CD14-positive monocyte (primary cell): ENCODE results near the gene DOC2A. TPM values are rescaled to one million over a fixed set of nuclear protein-coding genes. Genes with fewer than 3 reads are reported as not detected.

Experiments used
- DNase-seq, 3 donors: peaks; one replicate each; pipeline ENCODE4 v3.0.0-alpha.2; 2011 to 2022
- H2AFZ ChIP-seq: 2 replicates; pipeline ENCODE4 v1.6.0; 2012; ENCODE audit warnings: mild to moderate bottlenecking, low read depth, low read length, inconsistent platforms; ENCODE audit not compliant: insufficient read depth, poor library complexity, severe bottlenecking
- H3K27ac ChIP-seq, 2 donors: 1 replicate in 1 of 2; 2 replicates in 1 of 2; pipeline ENCODE4 v1.5.1; 2012 to 2013; ENCODE audit warnings: low read length in 2 of 2, control low read depth in 1 of 2, inconsistent platforms in 1 of 2, low read depth in 1 of 2, mild to moderate bottlenecking in 1 of 2
- H3K27me3 ChIP-seq, 2 donors: one replicate each; pipeline versions ENCODE4 v1.6.0 to v1.6.1; 2011 to 2013; ENCODE audit warnings: low read length in 2 of 2; ENCODE audit not compliant: control insufficient read depth in 2 of 2, insufficient read depth in 2 of 2
- H3K36me3 ChIP-seq, 2 donors: replicated peaks in 1 of 2; 1 replicate in 1 of 2; 2 replicates in 1 of 2; pipeline versions ENCODE4 v1.5.1 to v1.6.1; 2012 to 2013; ENCODE audit warnings: low read length in 2 of 2, control low read depth in 1 of 2, inconsistent platforms in 1 of 2, mild to moderate bottlenecking in 1 of 2; ENCODE audit not compliant: insufficient read depth in 2 of 2, control insufficient read depth in 1 of 2
- H3K4me1 ChIP-seq, 2 donors: 1 replicate in 1 of 2; 2 replicates in 1 of 2; pipeline versions ENCODE4 v1.5.1 to v1.6.1; 2012 to 2013; ENCODE audit warnings: low read length in 2 of 2, control low read depth in 1 of 2, inconsistent platforms in 1 of 2, mild to moderate bottlenecking in 1 of 2, moderate library complexity in 1 of 2; ENCODE audit not compliant: insufficient read depth in 2 of 2, control insufficient read depth in 1 of 2
- H3K4me2 ChIP-seq: replicated peaks from 2 replicates; pipeline ENCODE3; 2012; ENCODE audit warnings: low read length, moderate library complexity, mild to moderate bottlenecking; ENCODE audit not compliant: poor library complexity, severe bottlenecking; ENCODE audit errors: extremely low read depth
- H3K4me3 ChIP-seq, 3 experiments: fragments of 200-600 bp in 1 of 3; sonication (generic) in 1 of 3; replicated peaks in 1 of 3; 1 replicate in 2 of 3; 2 replicates in 1 of 3; pipeline ENCODE4 v1.5.1; 2011 to 2013; ENCODE audit warnings: low read length in 3 of 3, mild to moderate bottlenecking in 3 of 3, control low read depth in 2 of 3, low read depth in 2 of 3, inconsistent platforms in 1 of 3, moderate library complexity in 1 of 3
- H3K79me2 ChIP-seq: 2 replicates; pipeline ENCODE4 v1.6.0; 2012; ENCODE audit warnings: mild to moderate bottlenecking, control low read depth, inconsistent platforms, low read length, moderate library complexity; ENCODE audit not compliant: insufficient read depth
- H3K9ac ChIP-seq: 2 replicates; pipeline ENCODE4 v1.6.0; 2017; ENCODE audit warnings: low read length, mild to moderate bottlenecking; ENCODE audit not compliant: insufficient read depth, poor library complexity, severe bottlenecking
- H3K9me3 ChIP-seq, 2 donors: replicated peaks in 1 of 2; 1 replicate in 1 of 2; 2 replicates in 1 of 2; pipeline versions ENCODE4 v1.5.1 to v1.6.1; 2012 to 2013; ENCODE audit warnings: low read length in 2 of 2, control low read depth in 1 of 2; ENCODE audit not compliant: control insufficient read depth in 1 of 2, insufficient read depth in 1 of 2
- H4K20me1 ChIP-seq: 2 replicates; pipeline ENCODE4 v1.6.0; 2012; ENCODE audit warnings: mild to moderate bottlenecking, low read length, control low read depth, moderate library complexity; ENCODE audit not compliant: insufficient read depth
- H3K27ac Mint-ChIP-seq, 7 donors: one replicate each; pipeline ENCODE4 v1.8.0; 2020; ENCODE audit warnings: mild to moderate bottlenecking in 7 of 7, mixed read lengths in 7 of 7, moderate library complexity in 6 of 7, inconsistent platforms in 2 of 7
- H3K27me3 Mint-ChIP-seq, 3 donors: one replicate each; pipeline ENCODE4 v1.8.0; 2021 to 2022; ENCODE audit warnings: low read depth in 3 of 3, mild to moderate bottlenecking in 3 of 3, mixed read lengths in 3 of 3, moderate library complexity in 3 of 3, inconsistent platforms in 1 of 3
- H3K36me3 Mint-ChIP-seq, 2 donors: one replicate each; pipeline ENCODE4 v1.8.0; 2020; ENCODE audit warnings: mixed read lengths in 2 of 2, inconsistent platforms in 1 of 2, mild to moderate bottlenecking in 1 of 2
- H3K4me1 Mint-ChIP-seq: one replicate; pipeline ENCODE4 v1.8.0; 2020; ENCODE audit warnings: mild to moderate bottlenecking, mixed read lengths
- H3K4me3 Mint-ChIP-seq, 2 donors: one replicate each; pipeline ENCODE4 v1.8.0; 2020; ENCODE audit warnings: mild to moderate bottlenecking in 2 of 2, mixed read lengths in 2 of 2, moderate library complexity in 1 of 2
- H3K9me3 Mint-ChIP-seq, 7 donors: one replicate each; pipeline ENCODE4 v1.8.0; 2020 to 2022; ENCODE audit warnings: mixed read lengths in 7 of 7, mild to moderate bottlenecking in 6 of 7, moderate library complexity in 6 of 7, inconsistent platforms in 2 of 7
- WGBS: methylation state at CpG from one replicate; pipeline ENCODE4 v1.1.5; 2013; ENCODE audit warnings: missing lambda C conversion rate; ENCODE audit not compliant: insufficient coverage; 5-methylcytosine and 5-hydroxymethylcytosine counted together
- intact Hi-C, 2 donors: fragments of 100-400 bp; cut with micrococcal nuclease; formaldehyde crosslinking; loops; one replicate each; pipeline versions ENCODE4 v1.15.0 to v1.15.1; 2023
- polyA plus RNA-seq, 3 donors: library from polyadenylated mRNA; depleted of rRNA in 1 of 3; unstranded in 2 of 3; stranded (reverse) in 1 of 3; fragments of 300-500 nt in 2 of 3; fragments of >200 nt in 1 of 3; fragmentation: Illumina TruSeq in 2 of 3; gene quantifications; 1 replicate in 2 of 3; 2 replicates in 1 of 3; pipeline ENCODE4 v1.2.3, GENCODE V29; 2012 to 2021
- TF ChIP-seq, protein P1 (sequence below): fragments of 200-600 bp; IDR thresholded peaks from one replicate; pipeline ENCODE4 v1.8.0; 2022; ENCODE audit warnings: antibody characterized with exemption, mild to moderate bottlenecking

DOC2A gene
- polyA plus RNA-seq, 3 donors: 0.23 to 3.7 (median 0.66) TPM

DNA sequence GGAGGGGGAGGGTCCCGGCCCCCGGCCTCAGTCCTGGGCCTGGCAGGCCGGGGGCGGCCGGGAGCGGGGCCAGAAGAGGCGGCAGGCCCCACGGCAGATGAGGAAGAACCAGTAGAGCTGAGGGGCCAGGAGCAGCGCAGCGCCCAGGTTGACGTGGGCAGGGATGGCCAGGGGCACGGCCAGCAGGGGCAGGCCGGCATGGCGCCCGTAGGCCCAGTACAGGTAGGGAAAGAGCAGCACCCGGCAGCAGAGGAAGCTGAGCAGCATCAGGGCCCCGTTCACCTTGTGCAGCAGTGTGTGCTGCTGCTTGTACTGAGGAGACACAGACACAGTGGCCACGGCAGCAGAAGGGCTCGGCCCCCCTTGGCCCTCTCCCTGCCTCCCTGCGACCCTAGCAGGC, 14.3 kb upstream of the DOC2A start:
- no peak overlapping the region for H3K4me3 Mint-ChIP-seq
- no peak overlapping the region for H3K27ac Mint-ChIP-seq
- Histone ChIP-seq H3K9ac (no peak overlapping the region), H2AFZ (no peak overlapping the region), H3K36me3 (no peaks in the 10 kb centered on the region), H3K4me3 (no peak overlapping the region), H3K4me2 (no peak overlapping the region), H3K9me3 (no peaks in the 10 kb centered on the region), H3K4me1 (peaks cover 11 to 15% of the 10 kb centered on the region in 2 donors), H3K27ac (no peak overlapping the region), H3K27me3 (peaks cover 14 to 34% of the 10 kb centered on the region in 2 donors), H3K79me2 (no peaks in the 10 kb centered on the region), H4K20me1 (no peaks in the 10 kb centered on the region)
- peaks cover 34 to 47% (median 41%) of the 10 kb centered on the region in 3 donors for H3K27me3 Mint-ChIP-seq
- TF ChIP-seq, protein P1, sequence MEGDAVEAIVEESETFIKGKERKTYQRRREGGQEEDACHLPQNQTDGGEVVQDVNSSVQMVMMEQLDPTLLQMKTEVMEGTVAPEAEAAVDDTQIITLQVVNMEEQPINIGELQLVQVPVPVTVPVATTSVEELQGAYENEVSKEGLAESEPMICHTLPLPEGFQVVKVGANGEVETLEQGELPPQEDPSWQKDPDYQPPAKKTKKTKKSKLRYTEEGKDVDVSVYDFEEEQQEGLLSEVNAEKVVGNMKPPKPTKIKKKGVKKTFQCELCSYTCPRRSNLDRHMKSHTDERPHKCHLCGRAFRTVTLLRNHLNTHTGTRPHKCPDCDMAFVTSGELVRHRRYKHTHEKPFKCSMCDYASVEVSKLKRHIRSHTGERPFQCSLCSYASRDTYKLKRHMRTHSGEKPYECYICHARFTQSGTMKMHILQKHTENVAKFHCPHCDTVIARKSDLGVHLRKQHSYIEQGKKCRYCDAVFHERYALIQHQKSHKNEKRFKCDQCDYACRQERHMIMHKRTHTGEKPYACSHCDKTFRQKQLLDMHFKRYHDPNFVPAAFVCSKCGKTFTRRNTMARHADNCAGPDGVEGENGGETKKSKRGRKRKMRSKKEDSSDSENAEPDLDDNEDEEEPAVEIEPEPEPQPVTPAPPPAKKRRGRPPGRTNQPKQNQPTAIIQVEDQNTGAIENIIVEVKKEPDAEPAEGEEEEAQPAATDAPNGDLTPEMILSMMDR: no peak
- no peaks in the 10 kb centered on the region for H3K36me3 Mint-ChIP-seq
- intact Hi-C loops: loop anchor here in 1 of 2 donors (10.0 kb wide), 2 partner anchors 80 to 330 kb away; no protein-coding TSS in a partner anchor
- no peak for DNase-seq
- peaks cover 0 to 6% (median 5%) of the 10 kb centered on the region in 7 donors for H3K9me3 Mint-ChIP-seq
- 82% methylated on average over 16 of the region's 20 CpGs for WGBS
- H3K4me1 Mint-ChIP-seq: peaks cover 14% of the 10 kb centered on the region

DNA sequence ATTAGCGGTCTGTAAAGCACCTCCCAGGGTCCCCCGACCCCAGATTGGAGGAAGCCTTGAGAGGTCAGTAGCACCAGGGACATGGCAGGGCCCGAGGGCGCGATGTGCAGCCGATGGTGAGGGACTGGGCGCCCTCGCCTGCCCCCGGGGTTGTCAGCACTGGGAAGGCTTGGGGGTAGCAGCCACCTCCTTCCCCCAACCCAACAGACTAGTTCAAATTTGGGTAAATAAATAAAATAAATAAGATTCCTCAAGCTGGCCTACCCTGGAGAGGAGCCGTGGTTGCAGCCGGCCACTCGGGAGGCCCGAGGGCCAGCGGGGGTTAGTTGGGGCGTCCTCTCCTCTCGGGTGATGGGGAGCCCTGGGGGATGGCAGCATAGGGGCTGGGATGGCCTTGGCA, 13.6 kb upstream of the DOC2A start:
- peaks cover 7 to 27% of the 10 kb centered on the region in 2 donors for H3K27me3 ChIP-seq
- TF ChIP-seq, protein P1: no peak
- no peak overlapping the region for H3K9ac ChIP-seq
- peaks cover 27 to 39% (median 34%) of the 10 kb centered on the region in 3 donors for H3K27me3 Mint-ChIP-seq
- no peaks in the 10 kb centered on the region for H4K20me1 ChIP-seq
- no peak overlapping the region for H2AFZ ChIP-seq
- H3K4me1 Mint-ChIP-seq: peaks cover 14% of the 10 kb centered on the region
- H3K36me3 ChIP-seq: no peaks in the 10 kb centered on the region
- H3K4me1 ChIP-seq: peaks cover 11 to 15% of the 10 kb centered on the region in 2 donors
- H3K9me3 Mint-ChIP-seq: peaks cover 0 to 5% (median 1%) of the 10 kb centered on the region in 7 donors
- no peak overlapping the region for H3K4me3 ChIP-seq
- intact Hi-C loops: loop anchor here in 1 of 2 donors (10.0 kb wide), 2 partner anchors 80 to 330 kb away; no protein-coding TSS in a partner anchor
- H3K27ac ChIP-seq: no peak overlapping the region
- no peaks in the 10 kb centered on the region for H3K9me3 ChIP-seq
- no peaks in the 10 kb centered on the region for H3K79me2 ChIP-seq
- no peak overlapping the region for H3K27ac Mint-ChIP-seq
- H3K36me3 Mint-ChIP-seq: no peaks in the 10 kb centered on the region
- H3K4me2 ChIP-seq: no peak overlapping the region
- no peak overlapping the region for H3K4me3 Mint-ChIP-seq
- 99% methylated on average over 9 of the region's 16 CpGs for WGBS
- DNase-seq: no peak
